Stimulated activated CD8-positive, alpha-beta memory T cell treated with anti-CD3 and anti-CD28 coated beads, Interleukin-15, amount 100 ng/mL, for 1 hour (primary cell): Measurements from ENCODE around the gene SIAE.

Experiments used
- DNase-seq: peaks from one replicate; pipeline ENCODE4 v3.0.0-alpha.2; 2020; ENCODE audit warnings: low read depth

The SIAE gene

DNA sequence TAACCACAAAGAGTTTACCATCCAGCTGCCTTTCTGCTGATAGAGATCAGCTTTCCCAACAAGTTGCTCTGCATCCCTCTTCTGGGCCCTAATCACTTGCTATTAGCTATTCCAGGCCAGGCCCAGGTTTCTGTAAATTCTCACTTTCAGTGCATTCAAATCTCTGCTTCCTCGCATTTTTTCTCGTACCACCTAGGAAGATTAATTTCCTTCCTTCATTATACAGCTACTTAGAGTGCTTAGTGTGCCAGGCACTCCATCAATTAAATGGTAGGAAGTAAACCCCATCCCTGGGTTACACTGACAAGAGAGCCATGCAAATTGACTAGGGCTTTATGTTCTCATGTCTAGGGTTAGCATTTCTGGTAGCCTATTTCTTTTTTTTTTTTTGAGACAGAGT, 9.7 kb downstream of the SIAE start:
- no peak for DNase-seq

DNA sequence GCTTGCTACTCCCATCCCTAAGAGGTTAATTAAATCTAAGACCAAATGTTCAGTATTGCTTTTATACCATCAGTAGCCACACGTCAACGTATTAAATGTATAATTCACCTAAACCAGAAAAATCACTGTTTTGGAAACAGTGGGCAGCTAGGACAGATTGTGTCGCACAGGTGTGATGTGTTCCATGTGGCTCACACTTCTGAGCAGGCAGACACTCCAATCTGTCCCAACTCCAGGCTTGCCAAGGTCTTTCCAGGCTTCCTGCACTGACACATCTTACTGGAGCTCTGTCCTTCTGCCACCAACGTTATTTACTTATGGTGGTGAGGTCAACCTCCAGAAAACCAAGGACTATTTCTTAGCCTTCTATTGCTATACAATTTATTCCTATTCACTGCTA, 11.4 kb downstream of the SIAE start:
- DNase-seq = no peak

DNA sequence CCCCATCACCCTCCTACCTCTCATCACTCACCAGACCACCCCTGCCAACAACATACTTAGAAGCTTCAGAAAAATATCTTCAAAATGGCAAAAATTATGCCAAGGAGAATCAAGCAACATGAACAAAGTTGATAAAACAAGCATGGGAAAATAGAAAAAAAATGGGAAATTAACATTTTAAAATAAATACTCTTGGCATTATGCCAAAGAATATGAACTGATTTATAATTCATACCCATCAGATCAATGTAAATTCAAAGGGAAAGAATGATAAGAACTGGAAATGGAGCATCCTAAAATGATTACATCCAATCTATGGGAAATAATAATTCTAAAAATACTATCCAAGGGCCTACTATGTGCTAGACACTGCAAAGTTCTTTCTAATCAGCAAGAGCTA, 12.0 kb downstream of the SIAE start:
- DNase-seq = no peak

DNA sequence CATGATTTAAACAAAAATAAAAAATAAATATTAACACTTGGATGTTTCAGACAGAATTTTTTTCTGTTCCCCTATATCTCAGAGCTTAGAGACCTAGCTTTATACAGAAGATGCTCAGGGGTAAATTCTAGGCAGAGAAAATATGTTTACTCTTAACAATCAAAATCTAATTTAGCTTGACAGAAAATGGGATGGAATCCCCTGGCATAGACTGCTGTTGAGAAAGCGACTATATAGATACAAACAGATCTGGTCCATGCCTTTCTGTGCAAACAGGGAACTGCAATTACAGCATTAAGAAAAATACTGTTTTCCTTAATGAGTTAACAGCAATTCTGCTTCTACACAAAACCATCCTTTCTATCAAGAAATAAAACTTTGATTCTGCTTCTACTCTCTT, 14.6 kb downstream of the SIAE start:
- DNase-seq = no peak

DNA sequence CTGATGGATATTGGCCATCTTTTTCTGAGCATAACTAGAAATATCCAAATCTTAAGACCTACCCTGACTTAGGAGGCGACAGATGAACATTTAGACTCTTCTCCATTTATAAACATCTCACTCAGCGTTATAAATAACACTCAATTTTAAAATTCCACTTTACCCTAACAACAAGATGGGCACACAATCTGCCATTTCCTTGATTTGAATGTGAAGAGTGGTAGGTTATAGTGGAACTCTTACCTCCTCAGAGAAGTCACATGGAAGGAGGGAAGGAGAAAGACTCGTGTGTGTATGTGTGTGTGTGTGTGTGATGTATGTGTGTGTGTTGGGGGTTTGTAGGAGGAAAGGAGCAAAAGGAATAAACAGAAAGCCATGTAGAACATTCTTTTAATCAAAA, 15.0 kb downstream of the SIAE start:
- no peak for DNase-seq

DNA sequence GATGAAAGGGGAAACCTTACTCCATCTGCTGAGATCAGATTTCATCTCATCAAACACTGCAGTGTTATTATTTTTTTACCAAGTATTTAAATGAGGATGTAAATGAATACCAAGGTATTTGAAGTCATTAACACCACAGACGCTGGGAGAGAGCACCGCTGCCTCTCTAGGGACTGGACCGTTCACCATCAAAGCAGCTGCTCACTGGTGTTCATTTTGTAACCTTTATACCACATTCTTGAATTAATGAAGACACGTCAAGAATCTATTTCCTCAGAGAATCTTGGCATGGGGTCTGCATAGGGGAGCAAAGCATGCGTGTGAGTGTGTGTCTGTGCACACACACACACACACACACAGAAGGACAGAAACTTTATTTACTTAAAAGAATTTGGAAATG, 15.6 kb downstream of the SIAE start:
- no peak for DNase-seq

DNA sequence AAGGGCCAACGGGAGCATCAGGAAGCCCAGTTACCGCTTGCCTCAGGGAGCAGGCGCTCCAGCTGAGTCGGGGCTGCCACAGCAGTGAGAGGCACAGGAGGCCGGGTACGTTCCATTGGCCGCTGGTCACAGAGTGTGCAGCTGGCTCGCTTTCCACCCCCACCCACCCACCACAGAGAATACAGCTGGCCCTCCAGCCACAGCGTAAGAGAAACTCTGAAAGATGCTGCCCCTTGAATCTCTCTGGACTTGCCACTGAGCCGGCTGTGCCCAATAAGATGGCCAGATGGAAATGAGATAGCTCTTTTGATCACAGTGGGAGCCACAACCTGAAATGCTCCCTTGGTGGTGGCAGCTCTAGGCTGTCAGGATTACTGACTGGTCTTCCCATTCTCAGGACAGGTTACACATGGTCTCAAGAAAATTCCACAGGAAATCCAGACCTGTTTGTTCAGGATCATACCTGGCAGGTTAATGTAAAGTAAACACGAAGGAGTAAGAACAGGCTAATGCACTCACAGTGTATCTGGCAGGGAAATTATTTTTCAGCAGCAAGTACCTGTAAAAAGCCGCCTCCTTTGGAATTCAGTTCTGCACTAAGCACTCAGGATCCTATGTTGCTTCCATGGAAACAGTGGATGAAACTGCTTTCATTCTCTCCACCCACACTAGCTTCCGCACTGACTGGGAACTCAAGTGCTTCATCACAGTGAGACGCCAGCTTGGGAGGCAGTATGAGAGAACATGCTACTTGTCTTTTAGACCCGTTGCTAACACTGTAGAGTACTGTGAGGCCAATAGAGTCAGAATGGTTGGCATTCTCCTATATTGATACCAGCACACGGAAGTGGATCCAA, 16.5 kb downstream of the SIAE start:
- no peak for DNase-seq

DNA sequence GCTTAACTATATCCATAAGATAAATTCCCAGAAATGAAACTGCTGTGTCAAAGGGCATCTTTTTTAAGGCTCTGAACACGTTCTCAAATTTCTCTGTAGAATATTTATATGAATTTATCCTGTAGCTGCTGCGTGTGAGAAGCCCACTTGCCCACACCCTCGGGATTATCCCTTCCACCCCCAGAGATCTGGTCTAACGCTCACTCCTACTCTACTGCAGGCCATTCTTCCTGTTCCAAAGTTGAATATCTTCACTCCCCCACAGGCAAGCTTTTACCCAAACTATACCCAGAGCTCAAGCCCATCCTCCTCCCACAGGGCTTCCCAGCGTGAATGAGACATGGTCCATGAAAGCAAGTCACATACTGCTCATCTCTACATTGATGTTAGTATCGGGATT, 24.9 kb downstream of the SIAE start:
- DNase-seq = no peak

DNA sequence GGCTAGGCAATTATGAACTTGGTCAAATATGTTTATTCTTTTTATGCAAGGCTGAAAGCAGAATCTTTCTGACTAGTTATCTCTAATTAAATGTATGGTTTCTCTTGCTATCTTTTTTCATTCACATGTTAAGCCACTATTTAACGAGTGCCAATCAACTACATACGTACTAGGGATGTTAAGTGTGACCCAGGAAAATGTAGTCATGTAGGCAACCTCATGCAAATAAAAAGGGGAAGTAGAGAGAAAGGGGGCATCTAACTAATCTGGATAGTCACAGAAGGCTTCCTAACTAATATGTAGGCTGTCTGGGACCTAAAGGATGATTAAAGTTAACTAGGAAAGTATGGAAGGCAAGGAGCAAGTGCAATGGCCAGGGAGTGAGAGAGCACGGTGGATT, 27.4 kb downstream of the SIAE start:
- no peak for DNase-seq

DNA sequence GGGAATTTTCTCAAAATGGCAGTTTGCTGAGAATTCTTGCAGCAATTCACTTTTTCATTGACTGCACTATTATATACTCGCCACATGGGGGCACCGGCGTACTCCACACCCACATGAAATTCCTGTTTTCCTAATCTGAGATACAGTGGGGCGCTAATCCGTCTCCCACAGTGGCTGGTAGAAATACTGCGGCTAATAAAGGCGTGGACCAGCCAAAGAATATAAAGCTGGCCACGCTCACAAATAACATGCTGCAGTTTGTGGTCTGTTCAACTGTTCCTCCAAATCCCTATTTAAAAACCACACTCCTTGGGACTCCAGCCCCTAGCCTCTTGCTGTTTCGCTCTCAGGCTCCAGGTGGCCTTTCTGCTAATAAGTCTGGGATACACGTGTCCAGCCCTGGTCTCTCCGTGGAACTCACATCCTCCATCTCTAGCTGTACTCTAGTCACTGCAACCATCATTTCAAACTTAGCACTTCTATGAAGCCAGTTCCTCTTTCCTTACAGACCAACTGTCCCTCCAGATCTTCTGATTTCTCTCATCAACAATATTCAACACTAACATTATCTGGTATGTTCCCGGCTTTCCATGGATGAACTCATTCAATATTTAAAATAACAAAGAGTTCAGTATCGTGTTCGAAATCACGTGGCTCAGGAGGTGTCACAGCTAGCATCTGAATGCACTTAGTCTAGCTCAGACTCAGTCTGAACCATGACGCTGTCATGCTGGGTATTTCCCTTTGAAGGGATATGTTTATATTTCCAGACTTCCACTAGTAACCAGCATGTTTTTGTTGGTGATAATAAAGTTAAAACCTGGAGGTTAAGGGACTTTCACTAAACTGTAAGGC, 28.9 kb downstream of the SIAE start:
- DNase-seq = no peak

DNA sequence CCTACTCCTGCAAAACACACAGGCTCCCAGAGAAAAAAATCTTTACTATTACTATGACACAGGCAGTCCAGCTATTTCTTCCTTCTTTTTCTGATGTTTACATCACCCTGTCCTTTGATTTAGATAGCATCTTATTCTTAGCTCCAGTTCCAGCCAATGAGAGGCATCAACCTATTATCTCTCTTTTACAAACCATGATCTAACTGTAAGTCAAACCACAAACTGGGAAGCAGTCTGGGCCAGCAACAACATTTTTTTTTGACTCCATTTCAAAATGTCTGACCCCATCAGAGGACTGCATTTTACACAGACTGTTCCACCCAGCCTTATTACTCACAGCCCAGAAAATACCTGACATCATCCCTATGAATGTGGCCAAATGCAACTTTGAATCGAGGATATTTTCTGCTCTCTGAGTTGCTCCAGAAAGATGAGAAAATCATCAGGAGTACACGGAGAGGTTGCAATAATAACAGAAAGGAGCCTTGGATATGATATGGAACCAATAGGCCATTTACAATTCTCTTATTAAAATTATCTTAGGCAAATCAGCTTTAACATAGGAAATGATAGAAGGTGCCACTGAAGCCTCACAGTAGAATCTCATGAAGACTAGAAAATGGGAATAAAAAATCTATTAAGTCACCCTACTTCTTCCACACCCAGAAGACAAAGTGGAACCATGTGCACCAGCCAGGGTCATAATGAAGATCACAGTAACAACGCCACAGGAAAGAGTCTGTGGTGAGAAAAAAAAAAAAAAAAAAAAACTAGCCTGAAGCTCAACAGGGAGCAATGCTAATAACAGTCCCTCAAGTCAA, 29.7 kb downstream of the SIAE start:
- no peak for DNase-seq

DNA sequence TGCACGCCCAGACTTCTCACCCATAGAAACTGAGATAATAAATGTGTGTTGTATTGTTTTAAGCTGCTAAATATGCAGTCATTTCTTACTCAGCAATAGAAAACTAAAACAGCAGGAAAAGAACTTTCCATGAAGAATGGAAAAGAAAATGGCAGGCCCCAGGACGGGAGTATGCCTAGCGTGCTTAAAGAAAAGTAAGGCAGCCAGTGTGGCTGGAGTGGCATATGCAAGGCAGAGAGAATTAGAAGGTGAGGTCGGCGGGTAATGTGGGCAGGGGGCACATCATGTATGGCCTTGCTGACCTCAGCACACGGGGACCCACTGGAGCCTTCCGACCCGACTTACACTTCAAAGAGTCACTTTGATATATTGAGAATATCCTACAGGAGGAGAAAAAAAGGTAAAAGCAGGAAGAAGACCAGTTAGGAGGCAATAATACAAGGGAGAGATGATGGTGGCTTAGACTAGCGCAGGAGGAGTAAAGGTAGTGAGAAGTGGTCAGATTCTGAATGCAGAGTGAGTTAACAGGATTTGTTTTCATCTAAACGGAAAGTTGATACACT, 30.4 kb downstream of the SIAE start:
- DNase-seq = no peak

DNA sequence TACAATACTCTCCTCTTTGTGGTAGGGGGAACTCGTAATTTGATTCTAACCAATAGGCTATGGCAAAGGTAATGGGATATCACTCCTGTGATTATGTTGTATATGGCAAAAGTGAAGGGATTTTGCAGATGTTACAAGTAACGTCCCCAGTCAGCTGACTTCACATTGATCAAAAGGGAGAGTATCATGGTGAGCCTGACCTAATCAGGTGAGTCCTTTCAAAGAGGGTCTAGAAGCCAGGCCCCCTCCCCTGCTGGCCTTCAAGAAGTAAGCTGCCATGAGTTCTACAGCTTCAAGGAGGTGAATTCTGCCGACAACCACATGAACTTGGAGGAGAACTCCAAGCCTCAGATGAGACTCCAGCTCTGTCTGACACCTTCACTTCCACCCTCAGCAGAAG, 30.9 kb downstream of the SIAE start:
- no peak for DNase-seq

DNA sequence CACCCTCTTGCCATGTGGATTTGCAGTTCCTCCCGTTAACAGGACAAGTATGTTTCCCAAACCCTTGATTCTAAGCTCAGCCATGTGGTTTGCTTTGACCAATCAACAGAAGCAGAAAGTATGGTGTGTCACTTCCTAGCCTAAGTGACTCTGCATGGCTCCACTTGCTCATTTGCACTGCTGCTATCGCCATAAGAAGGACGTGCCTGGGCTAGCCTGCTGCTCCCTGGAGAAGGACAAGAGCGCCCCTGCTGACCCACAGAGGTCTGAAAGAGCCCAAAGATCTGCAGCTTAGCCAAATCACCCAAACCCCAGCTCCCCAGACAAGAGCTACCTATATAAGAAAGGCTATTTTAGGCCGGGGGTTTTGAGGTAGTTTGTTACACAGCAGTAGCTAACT, 32.9 kb downstream of the SIAE start:
- no peak for DNase-seq

DNA sequence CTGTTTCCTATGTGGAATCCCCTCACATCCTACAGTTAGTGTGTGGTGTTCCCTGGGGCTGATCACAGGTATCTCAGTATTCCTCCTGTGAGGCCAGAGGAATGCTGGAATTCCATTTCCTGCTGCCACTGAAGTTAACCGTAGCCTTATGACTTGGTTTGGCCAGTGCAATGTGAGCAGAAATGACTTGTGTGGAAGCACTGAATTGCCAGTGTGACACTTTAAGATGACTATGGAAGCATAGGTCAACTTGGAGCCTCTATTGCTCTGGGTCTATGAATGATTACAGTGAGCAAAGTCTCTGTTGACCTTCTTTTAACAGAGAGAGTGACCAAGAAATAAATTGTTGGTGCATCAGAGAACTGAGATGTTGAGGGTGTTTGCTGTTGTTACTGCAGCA, 34.4 kb downstream of the SIAE start:
- no peak for DNase-seq

DNA sequence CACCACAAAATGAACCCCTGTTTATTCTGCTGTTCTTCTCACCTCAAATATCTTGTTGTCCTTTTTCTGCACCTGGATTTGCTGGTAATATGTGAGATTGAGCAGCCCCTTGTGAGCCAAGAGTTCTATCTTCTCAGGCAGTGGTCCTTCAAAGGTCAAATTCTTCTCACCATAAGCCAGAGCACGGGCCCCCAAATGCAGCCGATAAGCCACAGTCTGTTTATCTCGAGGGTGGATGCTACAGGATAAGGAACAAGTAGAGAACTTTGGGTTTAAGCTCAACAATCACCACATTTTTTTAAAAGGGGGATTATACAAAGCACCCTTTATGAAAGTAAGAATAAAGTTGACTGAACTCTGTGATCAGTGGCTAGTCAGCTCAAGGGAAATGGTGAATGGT, 35.0 kb downstream of the SIAE start:
- no peak for DNase-seq

DNA sequence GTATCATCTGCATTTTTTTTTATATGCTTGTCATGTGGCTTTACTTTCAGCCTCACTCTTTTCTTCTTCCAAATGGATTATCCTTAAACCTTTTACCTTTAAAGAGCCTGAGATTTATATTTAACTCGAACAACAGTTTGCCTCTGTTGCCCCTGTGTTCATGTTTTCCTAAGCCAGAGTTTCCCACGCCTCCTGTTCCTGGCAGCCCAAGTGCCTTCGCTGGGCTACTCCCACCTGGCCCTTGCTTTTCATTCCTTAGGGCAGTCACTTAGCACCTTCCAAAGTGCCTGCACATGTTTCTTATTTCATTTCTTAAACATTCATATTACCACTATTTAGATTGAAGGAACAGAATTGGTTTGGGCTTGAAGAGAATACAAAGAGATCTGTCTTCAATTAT, 37.6 kb downstream of the SIAE start:
- DNase-seq = no peak

DNA sequence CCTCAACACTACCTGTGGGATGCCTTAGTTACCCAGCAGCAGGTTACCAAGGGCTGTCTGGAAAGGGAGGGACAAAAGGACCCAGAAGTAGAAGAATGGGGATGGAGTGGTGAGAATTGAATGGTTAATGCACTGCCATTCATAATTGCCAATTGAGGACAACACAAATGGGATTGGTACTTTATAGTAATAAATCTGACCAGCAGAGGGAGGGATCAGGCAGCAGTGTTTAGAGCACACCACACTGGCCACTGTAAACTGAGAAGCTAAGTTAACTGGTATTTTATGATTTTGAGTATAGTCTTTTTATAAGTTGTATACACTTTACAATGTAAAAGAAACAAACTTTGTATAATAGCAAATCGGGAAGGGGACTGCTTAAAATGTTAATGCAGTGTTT, 40.2 kb downstream of the SIAE start:
- no peak for DNase-seq

DNA sequence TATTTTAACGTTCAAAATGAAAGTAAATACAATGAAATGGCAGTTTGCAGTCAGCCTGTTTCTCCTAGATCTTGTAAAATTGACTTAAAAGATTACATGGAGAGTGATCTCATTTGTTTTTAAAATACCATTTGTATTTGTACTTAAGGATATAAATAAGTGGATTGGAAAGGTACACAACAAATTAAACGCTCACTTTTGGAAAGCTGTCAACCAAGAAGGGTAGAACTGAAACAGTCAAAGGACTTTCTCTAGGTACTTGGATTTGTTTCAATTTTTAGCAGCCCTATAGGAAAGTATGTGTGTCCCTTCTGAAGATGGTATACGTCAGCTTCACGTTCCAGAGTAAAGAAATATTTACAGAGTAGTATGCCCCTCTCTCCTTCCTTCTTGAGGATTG, 43.6 kb downstream of the SIAE start:
- DNase-seq = no peak

DNA sequence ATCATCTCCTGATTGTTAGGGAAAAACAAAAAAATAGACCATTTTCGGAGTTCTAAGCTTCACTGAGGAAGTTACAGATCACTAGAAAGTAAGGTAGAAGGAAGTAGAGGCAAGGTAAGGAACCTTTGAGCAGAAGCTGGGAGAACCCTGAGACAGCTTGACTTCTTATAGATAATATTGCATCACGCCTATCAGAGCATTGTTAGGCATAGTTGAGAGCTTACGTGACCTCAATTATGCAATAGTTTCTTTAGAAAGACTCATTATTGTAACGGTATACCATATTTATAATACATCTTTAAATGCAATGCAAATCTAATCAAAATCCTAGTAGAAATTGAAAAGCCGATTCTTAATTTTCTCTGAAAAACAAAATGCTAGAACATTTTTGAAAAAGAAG, 46.0 kb downstream of the SIAE start:
- no peak for DNase-seq

DNA sequence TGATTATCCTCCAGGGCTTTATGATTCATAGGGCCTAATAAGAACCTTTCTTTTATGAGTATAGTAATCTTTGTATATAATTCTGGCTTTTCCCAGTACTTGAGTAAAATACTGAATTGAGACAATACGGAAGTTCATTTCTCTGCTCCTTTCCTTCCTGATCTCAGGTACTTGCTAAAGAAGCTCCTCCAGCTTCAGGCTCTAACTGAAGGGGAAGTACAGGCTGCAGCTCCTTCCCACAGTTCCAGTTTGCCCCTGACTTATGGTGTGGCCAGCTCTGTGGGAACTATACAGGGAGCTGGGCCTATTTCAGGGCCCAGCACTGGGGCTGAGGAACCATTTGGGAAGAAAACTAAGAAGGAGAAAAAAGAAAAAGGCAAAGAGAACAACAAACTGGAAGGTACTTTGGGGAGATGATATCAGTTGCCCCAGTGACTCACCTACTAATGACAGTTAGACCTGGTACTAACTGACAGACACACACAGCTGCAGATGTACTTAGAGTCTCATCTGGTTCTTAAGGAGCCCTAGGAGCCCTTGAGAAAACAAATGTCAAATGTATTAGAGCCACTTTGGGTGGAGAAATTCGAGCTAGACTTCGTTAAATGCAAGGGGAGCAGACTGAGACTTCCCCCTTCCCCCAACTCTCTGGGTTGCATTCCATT, 47.9 kb downstream of the SIAE start:
- DNase-seq = no peak
